Activated naive CD4-positive, alpha-beta T cell (primary cell): ENCODE measurements around the gene PKMYT1.
"Not testable (repeated sequence)": the region's sequence is repeated elsewhere in the genome, so short reads cannot be mapped to it uniquely, and the experiment has no call there.

Source experiments
- DNase-seq, 4 experiments: peaks; one replicate each; lab custom pipeline; 2025; lab: John Stamatoyannopoulos, UW

Gene PKMYT1

DNA sequence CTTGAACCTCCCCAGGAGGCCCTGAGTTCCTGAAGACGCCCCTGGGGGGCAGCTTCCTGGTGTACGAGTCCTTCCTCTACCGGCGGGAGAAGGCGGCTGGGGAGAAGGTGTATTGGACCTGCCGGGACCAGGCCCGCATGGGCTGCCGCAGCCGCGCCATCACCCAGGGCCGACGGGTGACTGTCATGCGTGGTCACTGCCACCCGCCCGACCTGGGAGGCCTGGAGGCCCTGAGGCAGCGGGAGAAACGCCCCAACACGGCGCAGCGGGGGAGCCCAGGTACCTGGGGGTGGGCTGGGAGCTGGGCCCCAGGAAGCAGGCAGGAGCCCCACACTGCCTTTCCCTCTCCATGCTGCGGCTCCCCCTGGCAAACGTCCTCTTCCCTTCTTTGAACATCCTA, 46.5 kb downstream of the PKMYT1 start:
- no peak for DNase-seq

DNA sequence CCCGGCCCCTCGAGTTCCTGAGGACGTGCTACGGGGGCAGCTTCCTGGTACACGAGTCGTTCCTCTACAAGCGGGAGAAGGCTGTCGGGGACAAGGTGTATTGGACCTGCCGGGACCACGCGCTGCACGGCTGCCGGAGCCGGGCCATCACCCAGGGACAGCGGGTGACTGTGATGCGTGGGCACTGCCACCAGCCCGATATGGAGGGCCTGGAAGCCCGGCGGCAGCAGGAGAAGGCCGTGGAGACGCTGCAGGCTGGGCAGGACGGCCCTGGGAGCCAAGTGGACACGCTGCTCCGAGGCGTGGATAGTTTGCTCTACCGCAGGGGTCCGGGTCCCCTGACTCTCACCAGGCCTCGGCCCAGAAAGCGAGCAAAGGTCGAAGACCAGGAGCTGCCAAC, 47.1 kb downstream of the PKMYT1 start:
- DNase-seq = no peak

DNA sequence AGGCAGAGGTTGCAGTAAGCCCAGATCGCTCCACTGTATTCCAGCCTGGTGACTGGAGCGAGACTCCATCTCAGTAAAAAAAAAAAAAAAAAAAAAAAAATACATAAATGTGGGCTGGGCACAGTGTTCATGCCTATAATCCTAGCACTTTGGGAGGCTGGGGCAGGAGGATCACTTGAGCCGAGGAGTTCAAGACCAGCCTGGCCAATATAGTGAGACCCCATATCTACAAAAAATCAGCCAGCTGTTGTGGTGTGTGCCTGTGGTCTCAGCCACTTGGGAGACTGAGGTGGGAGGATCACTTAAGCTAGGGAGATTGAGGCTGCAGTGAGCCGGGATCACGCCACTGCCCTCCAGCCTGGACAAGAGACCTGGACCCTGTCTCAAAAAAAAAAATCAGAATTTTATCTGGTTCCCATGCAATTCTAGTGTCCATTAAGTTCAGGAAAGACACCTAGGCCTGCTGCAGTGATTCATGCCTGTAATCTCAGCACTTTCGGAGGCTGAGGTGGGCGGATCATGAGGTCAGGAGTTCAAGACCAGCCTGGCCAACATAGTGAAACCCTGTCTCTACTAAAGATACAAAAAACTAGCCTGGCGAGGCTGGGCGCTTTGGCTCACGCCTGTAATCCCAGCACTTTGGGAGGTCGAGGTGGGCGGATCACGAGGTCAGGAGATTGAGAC, 48.9 kb downstream of the PKMYT1 start:
- not testable (repeated sequence) for DNase-seq

DNA sequence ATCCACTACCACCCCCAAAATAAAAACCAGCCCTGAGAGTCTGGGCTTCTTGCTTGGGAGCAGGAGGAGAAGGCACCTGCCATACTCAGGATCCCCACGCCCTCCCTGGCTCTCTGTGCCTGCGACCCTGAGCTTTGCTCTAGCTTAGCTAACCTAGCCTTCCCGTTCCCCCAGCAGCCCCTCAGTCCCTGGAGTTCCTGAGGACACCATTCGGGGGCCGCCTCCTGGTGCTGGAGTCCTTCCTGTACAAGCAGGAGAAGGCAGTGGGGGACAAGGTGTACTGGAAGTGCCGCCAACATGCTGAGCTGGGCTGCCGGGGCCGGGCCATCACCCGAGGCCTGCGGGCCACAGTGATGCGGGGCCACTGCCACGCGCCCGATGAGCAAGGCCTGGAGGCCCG, 50.0 kb downstream of the PKMYT1 start:
- no peak for DNase-seq

DNA sequence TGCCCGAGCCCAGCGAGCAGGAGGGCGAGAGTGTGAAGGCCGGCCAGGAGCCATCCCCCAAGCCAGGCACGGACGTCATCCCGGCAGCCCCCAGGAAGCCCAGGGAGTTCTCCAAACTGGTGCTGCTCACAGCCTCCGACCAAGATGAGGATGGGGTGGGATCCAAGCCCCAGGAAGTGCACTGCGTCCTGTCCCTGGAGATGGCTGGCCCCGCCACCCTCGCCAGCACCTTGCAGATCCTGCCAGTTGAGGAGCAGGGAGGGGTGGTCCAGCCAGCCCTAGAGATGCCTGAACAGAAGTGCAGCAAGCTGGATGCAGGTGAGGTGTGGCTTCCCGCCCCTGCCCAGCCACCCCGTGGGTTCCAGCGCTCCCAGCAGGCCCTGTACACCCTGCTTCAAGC, 50.6 kb downstream of the PKMYT1 start:
- no peak for DNase-seq

DNA sequence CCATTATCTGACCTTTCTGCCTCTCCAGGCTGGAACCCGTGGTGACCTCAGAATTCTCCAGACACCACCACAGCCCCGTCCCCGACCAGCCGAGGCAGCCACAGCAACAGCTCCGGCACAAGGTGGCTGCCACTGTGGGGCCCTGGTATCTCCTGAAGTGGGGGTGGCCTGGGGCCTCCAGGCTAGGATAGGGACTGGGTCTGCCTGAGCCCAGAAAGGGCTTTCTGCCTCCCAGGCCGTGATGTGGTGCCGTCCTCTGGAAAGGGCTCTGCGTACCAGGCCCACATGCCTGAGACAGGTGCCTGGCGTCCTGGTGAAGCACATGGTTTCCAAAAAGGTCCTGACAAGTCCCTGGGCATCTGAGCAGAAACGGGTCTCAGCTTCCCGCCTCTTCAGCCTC, 51.5 kb downstream of the PKMYT1 start:
- DNase-seq = no peak

DNA sequence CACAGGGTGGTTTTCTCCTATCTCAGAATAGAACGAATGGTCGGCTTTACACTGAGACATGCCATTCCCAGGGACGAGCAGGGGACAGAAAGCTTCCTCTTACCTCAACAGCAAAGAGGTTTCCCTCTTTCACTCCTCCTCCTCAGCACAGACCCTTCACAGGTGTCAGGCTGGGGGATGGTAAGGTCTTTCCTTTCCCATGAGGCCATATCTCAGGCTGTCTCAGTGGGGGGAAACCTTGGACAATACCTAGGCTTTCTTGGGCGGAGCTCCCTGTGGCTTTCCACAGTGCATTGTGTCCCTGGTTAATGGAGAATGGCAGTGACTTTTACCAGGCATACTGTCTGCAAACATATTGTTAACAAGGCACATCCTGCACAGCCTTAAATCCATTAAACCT, 52.1 kb downstream of the PKMYT1 start:
- DNase-seq = not testable (repeated sequence)

DNA sequence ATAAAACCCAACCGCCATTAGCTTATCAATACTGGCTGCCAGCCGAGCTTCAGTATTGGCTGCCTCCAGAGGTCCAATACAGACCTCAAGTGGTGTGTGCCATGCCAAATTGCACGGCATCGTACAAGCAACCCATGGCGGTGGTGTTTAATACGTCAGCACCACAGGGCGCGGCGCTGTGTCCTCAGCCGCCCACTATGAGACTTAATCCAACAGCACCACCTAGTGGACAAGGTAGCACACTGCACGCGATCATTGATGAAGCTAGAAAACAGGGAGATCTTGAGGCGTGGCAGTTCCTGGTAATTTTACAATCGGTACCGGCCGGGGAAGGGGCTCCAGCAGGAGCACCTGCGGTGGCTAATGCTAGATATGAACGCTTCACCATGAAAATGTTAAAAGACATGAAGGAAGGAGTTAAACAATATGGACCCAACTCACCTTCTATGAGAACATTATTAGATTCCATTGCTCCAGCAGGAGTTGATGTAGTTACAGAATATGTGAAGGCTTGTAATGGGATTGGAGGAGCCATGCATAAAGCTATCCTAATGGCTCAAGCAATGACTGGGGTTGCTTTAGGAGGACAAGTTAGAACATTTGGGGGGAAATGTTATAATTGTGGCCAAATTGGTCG, 53.1 kb downstream of the PKMYT1 start:
- DNase-seq = peak; percentile 57 to 79 (median 74)

DNA sequence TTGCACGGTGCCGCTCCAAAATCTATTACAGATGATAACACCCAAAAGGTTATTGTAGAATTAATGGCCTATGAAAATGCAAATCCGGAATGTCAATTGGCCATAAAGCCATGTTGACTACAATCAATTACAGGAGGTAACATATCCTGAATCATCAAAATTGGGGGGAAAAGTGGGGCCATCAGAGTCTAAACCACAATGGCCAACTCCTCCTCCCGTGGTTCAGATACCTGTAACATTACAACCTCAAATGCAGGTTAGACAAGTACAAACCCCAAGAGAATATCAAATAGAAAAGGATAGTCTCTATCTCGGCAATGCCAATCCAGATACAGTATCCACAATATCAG, 53.6 kb downstream of the PKMYT1 start:
- DNase-seq = no peak

DNA sequence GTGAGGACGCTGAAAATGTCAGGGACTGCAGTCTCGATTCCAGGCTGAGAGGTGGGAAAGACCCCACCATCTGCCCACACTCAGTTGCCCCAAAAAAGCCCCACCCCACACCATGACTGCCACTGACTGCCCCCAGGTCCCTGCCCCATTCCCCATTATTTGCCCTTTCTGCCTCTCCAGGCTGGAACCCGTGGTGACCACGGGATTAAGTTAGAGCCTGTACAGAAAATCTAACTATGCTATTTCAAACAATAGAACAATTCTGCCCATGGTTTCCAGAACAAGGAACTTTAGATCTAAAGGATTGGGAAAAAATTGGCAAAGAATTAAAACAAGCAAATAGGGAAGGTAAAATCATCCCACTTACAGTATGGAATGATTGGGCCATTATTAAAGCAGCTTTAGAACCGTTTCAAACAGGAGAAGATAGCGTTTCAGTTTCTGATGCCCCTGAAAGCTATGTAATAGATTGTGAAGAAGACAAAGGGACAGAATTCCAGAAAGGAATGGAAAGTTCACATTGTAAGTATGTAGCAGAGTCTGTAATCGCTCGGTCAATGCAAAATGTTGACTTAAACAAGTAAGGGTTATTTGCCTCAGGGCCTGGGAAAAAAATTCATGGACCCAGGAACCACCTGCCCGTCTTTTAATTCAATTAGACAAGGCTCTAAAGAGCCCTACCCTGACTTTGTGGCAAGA, 54.1 kb downstream of the PKMYT1 start:
- DNase-seq = no peak

DNA sequence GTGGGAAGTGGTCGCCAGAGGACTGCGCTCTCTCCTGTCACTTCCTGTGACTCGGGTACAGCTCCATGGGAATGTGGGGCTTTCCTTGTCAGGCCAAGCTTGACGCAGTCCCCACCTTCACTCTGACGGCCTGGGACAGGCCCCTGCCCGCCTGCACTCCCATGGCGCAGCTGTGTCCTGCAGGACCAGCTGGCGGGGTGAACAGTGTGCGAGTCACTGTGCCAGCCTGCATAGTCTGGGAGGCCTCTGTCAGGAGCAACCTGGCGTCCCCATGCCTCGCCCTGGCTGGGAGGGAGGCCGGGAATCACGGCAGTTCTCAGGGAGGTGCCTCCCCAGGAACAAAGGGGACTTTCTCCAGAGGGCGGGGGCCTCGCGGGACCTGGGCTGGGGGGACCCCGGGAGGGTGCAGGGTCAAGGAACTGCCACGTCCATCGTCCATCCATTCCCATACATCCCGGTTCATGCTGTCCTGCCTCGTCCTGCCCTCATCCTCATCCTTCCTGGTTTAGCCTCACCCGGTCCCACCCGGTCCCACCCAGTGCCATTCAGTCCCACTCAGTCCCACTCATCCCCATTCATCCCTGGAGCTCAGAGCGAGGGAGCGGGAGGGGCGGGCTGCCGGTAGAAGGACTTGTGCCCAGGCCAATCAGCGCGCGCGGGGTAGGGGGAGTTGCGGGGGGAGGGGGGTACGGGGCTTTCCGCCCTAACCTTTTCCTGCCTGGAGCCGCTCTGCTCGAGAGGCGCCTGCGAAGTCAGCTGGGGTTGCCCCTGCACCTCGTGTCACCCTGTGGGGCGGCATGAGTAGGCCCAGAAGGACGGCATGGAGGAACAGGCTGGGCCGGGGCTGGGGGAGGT, 55.1 kb downstream of the PKMYT1 start:
- no peak for DNase-seq

DNA sequence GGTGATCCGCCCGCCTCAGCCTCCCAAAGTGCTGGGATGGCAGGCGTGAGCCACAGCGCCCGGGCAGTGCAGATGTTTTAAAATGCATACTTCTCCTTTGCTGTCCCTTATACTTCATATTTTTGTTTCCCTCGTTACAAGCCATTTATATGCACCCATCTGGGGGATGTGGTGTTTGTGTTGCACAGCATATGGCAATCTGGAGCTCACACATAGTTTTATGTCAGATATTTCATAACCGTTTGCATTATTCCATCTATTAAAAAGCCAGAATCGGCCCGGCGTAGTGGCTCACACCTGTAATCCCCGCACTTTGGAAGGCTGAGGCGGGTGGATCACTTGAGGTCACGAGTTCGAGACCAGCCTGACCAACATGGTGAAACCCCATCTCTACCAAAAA, 56.8 kb downstream of the PKMYT1 start:
- no peak for DNase-seq
